Measurements from ENCODE around the gene PERM1. TPM values are rescaled to one million over a fixed set of nuclear protein-coding genes. Genes with fewer than 3 reads are reported as not detected.
A peak's percentile ranks its signal among the peaks of the same experiment; 100 is the strongest.

The PERM1 gene
- total and polyA plus RNA-seq, 2 of the 13 experiments (the other 11 are each of a cell fraction or from before 2014, with no cell fraction given) = 0.04 to 0.29 TPM

DNA sequence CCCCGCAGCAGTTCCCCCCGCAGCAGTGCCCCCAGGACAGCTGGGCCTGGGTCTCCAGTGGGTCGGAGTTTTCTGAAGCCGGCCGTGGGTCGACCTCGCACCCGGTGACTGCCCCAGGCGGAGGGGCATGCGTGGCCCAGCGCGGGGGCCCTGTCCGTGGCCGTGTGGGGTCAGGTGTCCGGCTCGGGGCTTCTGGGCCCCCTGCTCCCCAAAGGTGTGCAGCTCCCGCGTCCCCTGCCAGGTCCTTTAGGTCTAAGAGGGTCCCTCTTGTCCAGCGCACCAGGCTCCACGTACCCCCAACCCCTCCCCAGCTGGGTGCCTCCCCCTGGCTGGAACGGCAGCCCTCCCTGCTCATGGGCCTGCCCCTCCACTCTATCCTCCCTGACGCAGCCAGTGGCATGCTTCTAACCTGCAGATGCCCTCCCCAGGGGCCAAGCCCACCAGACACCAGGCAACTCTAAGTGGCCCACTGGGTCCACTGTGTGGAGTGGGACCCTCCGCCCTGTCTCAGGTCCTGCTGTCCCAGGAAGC lies 23.9 kb upstream of the PERM1 start (continued):
- no peak for TF ChIP-seq ZFP37 (CRISPR knock-in tag; IDR thresholded peaks at IDR 0.05; ENCODE audit: borderline replicate concordance)
- TF ChIP-seq, protein P1, sequence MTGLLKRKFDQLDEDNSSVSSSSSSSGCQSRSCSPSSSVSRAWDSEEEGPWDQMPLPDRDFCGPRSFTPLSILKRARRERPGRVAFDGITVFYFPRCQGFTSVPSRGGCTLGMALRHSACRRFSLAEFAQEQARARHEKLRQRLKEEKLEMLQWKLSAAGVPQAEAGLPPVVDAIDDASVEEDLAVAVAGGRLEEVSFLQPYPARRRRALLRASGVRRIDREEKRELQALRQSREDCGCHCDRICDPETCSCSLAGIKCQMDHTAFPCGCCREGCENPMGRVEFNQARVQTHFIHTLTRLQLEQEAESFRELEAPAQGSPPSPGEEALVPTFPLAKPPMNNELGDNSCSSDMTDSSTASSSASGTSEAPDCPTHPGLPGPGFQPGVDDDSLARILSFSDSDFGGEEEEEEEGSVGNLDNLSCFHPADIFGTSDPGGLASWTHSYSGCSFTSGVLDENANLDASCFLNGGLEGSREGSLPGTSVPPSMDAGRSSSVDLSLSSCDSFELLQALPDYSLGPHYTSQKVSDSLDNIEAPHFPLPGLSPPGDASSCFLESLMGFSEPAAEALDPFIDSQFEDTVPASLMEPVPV (CRISPR knock-in tag; IDR thresholded peaks at IDR 0.05) = no peak
- peak; percentile 84 for TF ChIP-seq AGO2 (optimal IDR thresholded peaks at IDR 0.05; ENCODE audit: low read depth, low read length)
- TF ChIP-seq ELF3 (CRISPR knock-in tag; IDR thresholded peaks at IDR 0.05) = no peak
- TF ChIP-seq, protein P2, sequence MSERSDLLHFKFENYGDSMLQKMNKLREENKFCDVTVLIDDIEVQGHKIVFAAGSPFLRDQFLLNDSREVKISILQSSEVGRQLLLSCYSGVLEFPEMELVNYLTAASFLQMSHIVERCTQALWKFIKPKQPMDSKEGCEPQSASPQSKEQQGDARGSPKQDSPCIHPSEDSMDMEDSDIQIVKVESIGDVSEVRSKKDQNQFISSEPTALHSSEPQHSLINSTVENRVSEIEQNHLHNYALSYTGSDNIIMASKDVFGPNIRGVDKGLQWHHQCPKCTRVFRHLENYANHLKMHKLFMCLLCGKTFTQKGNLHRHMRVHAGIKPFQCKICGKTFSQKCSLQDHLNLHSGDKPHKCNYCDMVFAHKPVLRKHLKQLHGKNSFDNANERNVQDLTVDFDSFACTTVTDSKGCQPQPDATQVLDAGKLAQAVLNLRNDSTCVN (CRISPR knock-in tag; IDR thresholded peaks at IDR 0.05; ENCODE audit: borderline replicate concordance) = no peak
- peak; percentile 16; the same call in 1 of the 2 replicates for TF ChIP-seq ZNF790 (CRISPR knock-in tag; IDR thresholded peaks at IDR 0.05; ENCODE audit: borderline replicate concordance)
- no peak for TF ChIP-seq SRF (IDR thresholded peaks at IDR 0.05; ENCODE audit: low read depth, low read length)
- TF ChIP-seq ZNF235 (CRISPR knock-in tag; IDR thresholded peaks at IDR 0.05; ENCODE audit: borderline replicate concordance) = no peak
- TF ChIP-seq, protein P3, sequence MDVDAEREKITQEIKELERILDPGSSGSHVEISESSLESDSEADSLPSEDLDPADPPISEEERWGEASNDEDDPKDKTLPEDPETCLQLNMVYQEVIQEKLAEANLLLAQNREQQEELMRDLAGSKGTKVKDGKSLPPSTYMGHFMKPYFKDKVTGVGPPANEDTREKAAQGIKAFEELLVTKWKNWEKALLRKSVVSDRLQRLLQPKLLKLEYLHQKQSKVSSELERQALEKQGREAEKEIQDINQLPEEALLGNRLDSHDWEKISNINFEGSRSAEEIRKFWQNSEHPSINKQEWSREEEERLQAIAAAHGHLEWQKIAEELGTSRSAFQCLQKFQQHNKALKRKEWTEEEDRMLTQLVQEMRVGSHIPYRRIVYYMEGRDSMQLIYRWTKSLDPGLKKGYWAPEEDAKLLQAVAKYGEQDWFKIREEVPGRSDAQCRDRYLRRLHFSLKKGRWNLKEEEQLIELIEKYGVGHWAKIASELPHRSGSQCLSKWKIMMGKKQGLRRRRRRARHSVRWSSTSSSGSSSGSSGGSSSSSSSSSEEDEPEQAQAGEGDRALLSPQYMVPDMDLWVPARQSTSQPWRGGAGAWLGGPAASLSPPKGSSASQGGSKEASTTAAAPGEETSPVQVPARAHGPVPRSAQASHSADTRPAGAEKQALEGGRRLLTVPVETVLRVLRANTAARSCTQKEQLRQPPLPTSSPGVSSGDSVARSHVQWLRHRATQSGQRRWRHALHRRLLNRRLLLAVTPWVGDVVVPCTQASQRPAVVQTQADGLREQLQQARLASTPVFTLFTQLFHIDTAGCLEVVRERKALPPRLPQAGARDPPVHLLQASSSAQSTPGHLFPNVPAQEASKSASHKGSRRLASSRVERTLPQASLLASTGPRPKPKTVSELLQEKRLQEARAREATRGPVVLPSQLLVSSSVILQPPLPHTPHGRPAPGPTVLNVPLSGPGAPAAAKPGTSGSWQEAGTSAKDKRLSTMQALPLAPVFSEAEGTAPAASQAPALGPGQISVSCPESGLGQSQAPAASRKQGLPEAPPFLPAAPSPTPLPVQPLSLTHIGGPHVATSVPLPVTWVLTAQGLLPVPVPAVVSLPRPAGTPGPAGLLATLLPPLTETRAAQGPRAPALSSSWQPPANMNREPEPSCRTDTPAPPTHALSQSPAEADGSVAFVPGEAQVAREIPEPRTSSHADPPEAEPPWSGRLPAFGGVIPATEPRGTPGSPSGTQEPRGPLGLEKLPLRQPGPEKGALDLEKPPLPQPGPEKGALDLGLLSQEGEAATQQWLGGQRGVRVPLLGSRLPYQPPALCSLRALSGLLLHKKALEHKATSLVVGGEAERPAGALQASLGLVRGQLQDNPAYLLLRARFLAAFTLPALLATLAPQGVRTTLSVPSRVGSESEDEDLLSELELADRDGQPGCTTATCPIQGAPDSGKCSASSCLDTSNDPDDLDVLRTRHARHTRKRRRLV (CRISPR knock-in tag; IDR thresholded peaks at IDR 0.05) = 0 out of 2 replicates have a peak, but pooled peaks have one; percentile 37
- TF ChIP-seq EZH2 (conservative IDR thresholded peaks at IDR 0.05; ENCODE audit: low read depth, low read length) = no peak
- no peak for TF ChIP-seq ZNF441 (CRISPR knock-in tag; IDR thresholded peaks at IDR 0.05; ENCODE audit: borderline replicate concordance)
- TF ChIP-seq ZNF607 (CRISPR knock-in tag; IDR thresholded peaks at IDR 0.05; ENCODE audit: borderline replicate concordance) = peak; percentile 55
- no peak for TF ChIP-seq ZNF350 (CRISPR knock-in tag; IDR thresholded peaks at IDR 0.05; ENCODE audit: borderline replicate concordance, low read depth)
- TF ChIP-seq, protein P4, sequence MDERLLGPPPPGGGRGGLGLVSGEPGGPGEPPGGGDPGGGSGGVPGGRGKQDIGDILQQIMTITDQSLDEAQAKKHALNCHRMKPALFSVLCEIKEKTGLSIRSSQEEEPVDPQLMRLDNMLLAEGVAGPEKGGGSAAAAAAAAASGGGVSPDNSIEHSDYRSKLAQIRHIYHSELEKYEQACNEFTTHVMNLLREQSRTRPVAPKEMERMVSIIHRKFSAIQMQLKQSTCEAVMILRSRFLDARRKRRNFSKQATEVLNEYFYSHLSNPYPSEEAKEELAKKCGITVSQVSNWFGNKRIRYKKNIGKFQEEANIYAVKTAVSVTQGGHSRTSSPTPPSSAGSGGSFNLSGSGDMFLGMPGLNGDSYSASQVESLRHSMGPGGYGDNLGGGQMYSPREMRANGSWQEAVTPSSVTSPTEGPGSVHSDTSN (CRISPR knock-in tag; IDR thresholded peaks at IDR 0.05) = no peak
- TF ChIP-seq SPEN (CRISPR knock-in tag; IDR thresholded peaks at IDR 0.05; ENCODE audit: low read depth) = no peak
- TF ChIP-seq MTA3 (CRISPR knock-in tag; IDR thresholded peaks at IDR 0.05) = no peak
- no peak for TF ChIP-seq CCAR2 (optimal IDR thresholded peaks at IDR 0.05; ENCODE audit: low read depth, low read length)
- TF ChIP-seq ZBTB3 (CRISPR knock-in tag; IDR thresholded peaks at IDR 0.05; ENCODE audit: borderline replicate concordance, low read depth) = no peak
- TF ChIP-seq ZNF234 (CRISPR knock-in tag; conservative IDR thresholded peaks at IDR 0.05) = peak; percentile 93; the same call in 1 of the 2 replicates
